Stomach (tissue), 9 donors: ENCODE measurements around the gene NRAP. TPM values are rescaled to one million over a fixed set of nuclear protein-coding genes. Genes with fewer than 3 reads are reported as not detected.

Experiments used
- DNase-seq, 2 donors: peaks; one replicate each; pipeline versions ENCODE4 v3.0.0 to v3.0.0-alpha.2; 2013 to 2019
- H3K27ac ChIP-seq, 5 donors: fragments of 200-600 bp in 4 of 5; sonication (generic) in 4 of 5; one replicate each; pipeline ENCODE4 v1.5.1; 2013 to 2019; ENCODE audit warnings: mild to moderate bottlenecking in 1 of 5, moderate library complexity in 1 of 5
- H3K27me3 ChIP-seq, 3 donors: fragments of 200-600 bp; sonication (generic); one replicate each; pipeline ENCODE4 v1.5.1; 2017 to 2019; ENCODE audit warnings: mixed run types in 1 of 3
- H3K36me3 ChIP-seq, 4 donors: fragments of 200-600 bp; sonication (generic); 1 replicate in 3 of 4; 2 replicates in 1 of 4; pipeline ENCODE4 v1.5.1; 2016 to 2019
- H3K4me1 ChIP-seq, 4 donors: fragments of 200-600 bp; sonication (generic); one replicate each; pipeline ENCODE4 v1.5.1; 2016 to 2019
- H3K4me3 ChIP-seq, 4 donors: fragments of 200-600 bp; sonication (generic) in 3 of 4; one replicate each; pipeline ENCODE4 v1.5.1; 2016 to 2019; ENCODE audit warnings: mild to moderate bottlenecking in 1 of 4
- H3K9me3 ChIP-seq, 4 donors: fragments of 200-600 bp; sonication (generic); one replicate each; pipeline ENCODE4 v1.5.1; 2016 to 2019
- CTCF ChIP-seq, 7 experiments: fragments of 450-650 bp in 4 of 7; fragments of 200-600 bp in 3 of 7; sonication (generic) in 3 of 7; IDR thresholded peaks; one replicate each; pipeline ENCODE4 v1.5.1; 2016 to 2019; ENCODE audit warnings: antibody characterized with exemption in 7 of 7, control low read depth in 2 of 7, mild to moderate bottlenecking in 1 of 7
- EP300 ChIP-seq: sonication (generic); formaldehyde crosslinking; IDR thresholded peaks from one replicate; pipeline ENCODE4 v1.6.1; 2017; ENCODE audit warnings: antibody characterized with exemption
- POLR2A ChIP-seq, 4 donors: fragments of 450-650 bp; IDR thresholded peaks; one replicate each; pipeline ENCODE4 v1.6.1; 2016; ENCODE audit warnings: antibody characterized with exemption in 4 of 4, control low read depth in 2 of 4, mild to moderate bottlenecking in 1 of 4, moderate library complexity in 1 of 4
- POLR2AphosphoS5 ChIP-seq, 3 donors: sonication (generic); formaldehyde crosslinking; IDR thresholded peaks; one replicate each; pipeline ENCODE4 v1.6.1; 2016; ENCODE audit warnings: antibody characterized with exemption in 3 of 3
- WGBS, 5 donors: extraction: QIAGEN DNeasy Blood & Tissue Kit in 3 of 5; methylation state at CpG; one replicate each; pipeline versions ENCODE4 v1.1.5 to v1.1.7; 2013 to 2018; 5-methylcytosine and 5-hydroxymethylcytosine counted together
- intact Hi-C: fragments of 100-400 bp; cut with DNase I; formaldehyde crosslinking; loops from one replicate; pipeline ENCODE4 v1.15.1; 2023; ENCODE audit warnings: low total_unique reads
- polyA plus RNA-seq, 3 donors: library from polyadenylated mRNA; stranded (reverse); fragments of 200-250 nt; gene quantifications; one replicate each; pipeline ENCODE4 v1.2.3, GENCODE V29; 2013
- total RNA-seq, 5 donors: library from RNA; depleted of rRNA; stranded (reverse); fragments of >200 nt; gene quantifications; one replicate each; pipeline versions ENCODE4 v1.1.0 to v1.2.3, GENCODE V29; 2014 to 2016
- donor health status: healthy with polysubstance abuse.
- donor health status: Bipolar disorder and iron deficiency.
- donor health status: healthy.

The NRAP gene
- total and polyA plus RNA-seq, 8 donors: 0.03 to 0.92 (median 0.19) TPM; not detected in 4

- Histone ChIP-seq H3K27me3 (no peaks in the 10 kb centered on the region), H3K9me3 (no peaks in the 10 kb centered on the region), H3K27ac (no peak overlapping the region), H3K4me1 (no peaks in the 10 kb centered on the region), H3K4me3 (no peak overlapping the region), H3K36me3 (peaks cover 0 to 7% (median 0%) of the 10 kb centered on the region in 4 donors)
- DNase-seq: peak in 1 of 2 donors; percentile 66
- intact Hi-C loops: no loop called here
- WGBS, 5 donors: 73 to 82% (median 79%) methylated on average over 4 of the region's 4 CpGs
- TF ChIP-seq POLR2AphosphoS5 (IDR thresholded peaks at IDR 0.05): no peak
- TF ChIP-seq CTCF (IDR thresholded peaks at IDR 0.05): no peak
- TF ChIP-seq EP300: no peak
- TF ChIP-seq POLR2A (IDR thresholded peaks at IDR 0.05): no peak
Measured at GRCh38 chr10:113576852-113577251, 87.0 kb downstream of the NRAP start.

DNA sequence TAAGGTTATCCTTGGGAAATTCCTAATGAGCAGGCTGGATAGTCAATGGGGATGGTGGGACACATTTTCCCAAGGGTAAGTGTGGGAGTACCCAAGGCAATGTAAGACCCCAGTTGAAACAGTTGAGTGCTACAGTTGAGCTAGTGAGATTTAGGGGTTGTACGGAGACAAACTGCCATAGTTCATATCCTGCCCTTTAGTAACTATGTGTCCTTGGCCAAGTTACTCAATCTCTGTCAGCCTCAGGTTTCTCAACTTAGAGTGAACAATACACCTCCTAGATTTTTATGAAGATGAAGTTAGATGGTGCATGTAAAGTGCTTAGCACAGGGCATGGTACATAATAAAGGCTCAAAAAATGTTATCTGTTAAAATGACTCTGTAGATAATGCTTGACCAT lies 90.5 kb downstream of the NRAP start:
- TF ChIP-seq EP300 (no peak), CTCF (IDR thresholded peaks at IDR 0.05) (no peak), POLR2A (IDR thresholded peaks at IDR 0.05) (no peak), POLR2AphosphoS5 (IDR thresholded peaks at IDR 0.05) (no peak)
- intact Hi-C loops: no loop called here
- WGBS, 5 donors: 74 to 93% (median 89%) methylated on average over 1 of the region's 1 CpG
- no peak for DNase-seq
- Histone ChIP-seq H3K27me3 (no peaks in the 10 kb centered on the region), H3K36me3 (peaks cover 0 to 5% (median 0%) of the 10 kb centered on the region in 4 donors), H3K4me3 (no peak overlapping the region), H3K4me1 (no peaks in the 10 kb centered on the region), H3K9me3 (no peaks in the 10 kb centered on the region), H3K27ac (no peak overlapping the region)

DNA sequence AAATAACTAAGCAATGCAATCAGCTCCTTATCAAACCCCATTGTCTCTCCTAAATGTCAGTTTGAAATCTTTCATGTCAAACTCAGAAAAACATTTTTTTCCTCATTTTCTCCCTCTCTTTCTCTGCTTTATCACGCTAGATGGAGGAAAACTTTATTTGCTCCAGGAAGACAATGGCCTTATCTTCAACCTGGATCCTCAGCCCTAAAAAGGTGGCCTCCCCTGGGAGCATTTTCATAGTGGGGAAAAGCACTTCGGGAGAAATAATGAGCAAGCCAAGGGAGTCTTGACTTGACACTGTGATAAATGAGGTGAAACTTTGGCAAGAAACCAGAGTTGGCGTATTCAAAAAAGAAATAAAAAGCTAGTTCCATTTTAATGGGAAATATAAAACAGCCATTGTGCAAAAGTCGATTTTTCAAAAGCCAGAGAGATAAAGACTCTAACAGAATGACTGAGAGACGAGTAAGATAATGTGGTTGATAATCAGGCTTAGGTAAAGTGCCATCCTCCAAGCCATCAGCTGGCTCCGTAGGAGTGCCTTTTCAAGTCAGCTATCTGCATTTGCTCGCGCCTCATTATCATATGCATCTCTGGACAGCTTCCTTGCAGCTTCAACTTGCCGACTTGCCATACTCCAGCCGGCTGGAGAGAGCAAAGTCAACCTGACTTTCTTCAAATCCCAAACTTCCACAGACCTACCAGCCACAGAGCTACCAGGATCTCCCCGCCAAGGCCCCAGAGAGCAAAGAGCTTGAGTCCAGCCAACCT lies 91.1 kb downstream of the NRAP start:
- intact Hi-C loops: no loop called here
- WGBS, 5 donors: 41 to 52% (median 45%) methylated on average over 11 of the region's 11 CpGs
- Histone ChIP-seq H3K9me3 (no peaks in the 10 kb centered on the region), H3K27ac (no peak overlapping the region), H3K4me1 (no peaks in the 10 kb centered on the region), H3K27me3 (no peaks in the 10 kb centered on the region), H3K36me3 (peaks cover 0 to 1% (median 0%) of the 10 kb centered on the region in 4 donors), H3K4me3 (no peak overlapping the region)
- no peak for TF ChIP-seq EP300
- TF ChIP-seq CTCF (IDR thresholded peaks at IDR 0.05): no peak
- no peak for TF ChIP-seq POLR2AphosphoS5 (IDR thresholded peaks at IDR 0.05)
- TF ChIP-seq POLR2A (IDR thresholded peaks at IDR 0.05): no peak
- no peak for DNase-seq

DNA sequence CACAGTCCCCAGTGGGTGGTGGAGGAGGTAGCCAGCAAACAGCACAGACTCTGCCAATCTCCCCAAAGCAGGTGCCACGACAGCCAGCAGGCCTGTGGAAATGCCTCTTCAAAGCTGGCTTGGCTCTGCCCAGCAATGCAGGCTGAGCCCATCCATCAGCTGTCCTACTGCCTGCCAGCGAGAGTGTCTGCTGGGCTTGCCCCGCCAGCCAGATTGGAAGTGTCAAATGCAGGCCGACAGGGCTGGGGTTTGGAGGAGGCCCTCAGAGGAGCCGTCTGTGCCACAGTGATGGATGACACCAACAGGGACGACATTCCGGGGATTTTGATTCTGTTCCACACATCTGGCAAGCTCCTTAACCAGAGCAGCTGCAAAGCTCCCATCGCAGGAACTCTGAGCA lies 94.3 kb downstream of the NRAP start:
- H3K9me3 ChIP-seq: no peaks in the 10 kb centered on the region
- TF ChIP-seq POLR2A (IDR thresholded peaks at IDR 0.05) (no peak), EP300 (no peak), CTCF (IDR thresholded peaks at IDR 0.05) (no peak), POLR2AphosphoS5 (IDR thresholded peaks at IDR 0.05) (no peak)
- 22 to 71% (median 62%) methylated on average over 3 to 8 of the region's 8 CpGs for WGBS, 5 donors
- no peak overlapping the region for H3K27ac ChIP-seq
- no peak overlapping the region for H3K4me3 ChIP-seq
- H3K27me3 ChIP-seq: no peaks in the 10 kb centered on the region
- H3K36me3 ChIP-seq: no peaks in the 10 kb centered on the region
- peak in 1 of 2 donors; percentile 40 for DNase-seq
- no peaks in the 10 kb centered on the region for H3K4me1 ChIP-seq
- intact Hi-C loops: no loop called here
